ENCODE data around the gene TEAD3.

DNA sequence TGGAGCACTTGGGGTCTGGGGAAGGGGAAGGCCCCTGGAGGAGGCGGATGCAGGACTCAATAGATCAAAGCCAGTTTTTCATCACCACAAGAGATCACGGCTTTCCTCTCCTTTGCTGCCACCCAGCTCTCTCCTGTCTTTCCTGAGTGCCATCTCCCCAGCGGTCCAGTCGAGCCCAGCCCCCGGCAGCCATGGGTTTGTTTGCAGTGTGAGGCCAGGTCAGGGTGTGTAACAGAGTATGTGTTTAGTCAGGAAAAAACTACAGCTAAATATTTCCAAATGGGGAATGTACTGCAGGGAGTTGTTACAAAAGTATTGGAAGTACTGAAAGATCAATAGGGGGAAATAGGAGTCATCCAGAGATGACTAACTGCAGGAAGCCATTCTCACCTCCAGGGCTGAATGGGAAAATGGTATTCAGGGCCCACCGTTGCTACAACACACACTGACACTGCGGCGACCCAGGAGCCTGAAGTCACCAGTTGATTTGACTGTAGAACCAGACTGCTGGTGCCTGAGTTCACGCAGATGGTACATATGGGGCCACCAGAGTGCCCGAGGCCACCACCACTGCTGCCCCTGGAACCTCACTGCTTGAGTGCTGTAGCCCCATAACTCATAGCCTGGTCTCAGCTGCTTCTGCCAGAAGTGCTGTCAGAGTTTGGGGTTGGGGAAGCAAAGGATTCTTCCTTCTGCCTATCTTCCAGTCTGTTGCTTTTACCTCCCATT, 68.3 kb downstream of the TEAD3 start:
- TF ChIP-seq POLR2A (IDR thresholded peaks at IDR 0.05), result no peak
- TF ChIP-seq, protein P1, sequence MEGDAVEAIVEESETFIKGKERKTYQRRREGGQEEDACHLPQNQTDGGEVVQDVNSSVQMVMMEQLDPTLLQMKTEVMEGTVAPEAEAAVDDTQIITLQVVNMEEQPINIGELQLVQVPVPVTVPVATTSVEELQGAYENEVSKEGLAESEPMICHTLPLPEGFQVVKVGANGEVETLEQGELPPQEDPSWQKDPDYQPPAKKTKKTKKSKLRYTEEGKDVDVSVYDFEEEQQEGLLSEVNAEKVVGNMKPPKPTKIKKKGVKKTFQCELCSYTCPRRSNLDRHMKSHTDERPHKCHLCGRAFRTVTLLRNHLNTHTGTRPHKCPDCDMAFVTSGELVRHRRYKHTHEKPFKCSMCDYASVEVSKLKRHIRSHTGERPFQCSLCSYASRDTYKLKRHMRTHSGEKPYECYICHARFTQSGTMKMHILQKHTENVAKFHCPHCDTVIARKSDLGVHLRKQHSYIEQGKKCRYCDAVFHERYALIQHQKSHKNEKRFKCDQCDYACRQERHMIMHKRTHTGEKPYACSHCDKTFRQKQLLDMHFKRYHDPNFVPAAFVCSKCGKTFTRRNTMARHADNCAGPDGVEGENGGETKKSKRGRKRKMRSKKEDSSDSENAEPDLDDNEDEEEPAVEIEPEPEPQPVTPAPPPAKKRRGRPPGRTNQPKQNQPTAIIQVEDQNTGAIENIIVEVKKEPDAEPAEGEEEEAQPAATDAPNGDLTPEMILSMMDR (IDR thresholded peaks at IDR 0.05), result no peak

Measured in esophagus squamous epithelium (tissue), 4 donors.